GM21717 (cell line): Measurements from ENCODE around the gene NDUFB4.
"Not testable (repeated sequence)": the region's sequence is repeated elsewhere in the genome, so short reads cannot be mapped to it uniquely, and the experiment has no call there.

Experiments
- ATAC-seq: cut with Tn5 transposase; IDR thresholded peaks from one replicate; pipeline ENCODE4 v1.9.1; 2021; ENCODE audit warnings: mild to moderate bottlenecking, moderate library complexity; ENCODE audit not compliant: unreplicated experiment

NDUFB4 gene

GRCh38 chr3:120636795-120637401 is 40.8 kb downstream of the NDUFB4 start:
- no peak for ATAC-seq

GRCh38 chr3:120637851-120638559 is 41.9 kb downstream of the NDUFB4 start:
- no peak for ATAC-seq

GRCh38 chr3:120638820-120639219 is 42.7 kb downstream of the NDUFB4 start:
- not testable (repeated sequence) for ATAC-seq

GRCh38 chr3:120640231-120640630 is 44.1 kb downstream of the NDUFB4 start:
- ATAC-seq, result no peak

GRCh38 chr3:120641696-120642246 is 45.6 kb downstream of the NDUFB4 start:
- ATAC-seq, result no peak

- no peak for ATAC-seq
These were observed 46.3 kb downstream of the NDUFB4 start for GRCh38 chr3:120642368-120642948.

GRCh38 chr3:120645083-120645845 is 49.1 kb downstream of the NDUFB4 start:
- ATAC-seq, result no peak

- no peak for ATAC-seq
These were observed 50.8 kb downstream of the NDUFB4 start for GRCh38 chr3:120646771-120647432.

- ATAC-seq, result no peak
These were observed 52.2 kb downstream of the NDUFB4 start for GRCh38 chr3:120648290-120648689.

- ATAC-seq, result no peak
These were observed 53.7 kb downstream of the NDUFB4 start for GRCh38 chr3:120649830-120650233.

GRCh38 chr3:120650311-120650710 is 54.2 kb downstream of the NDUFB4 start:
- no peak for ATAC-seq
